ENCODE data around the gene AARSD1.
A peak's percentile ranks its signal among the peaks of the same experiment; 100 is the strongest.
"Not testable (repeated sequence)": the region's sequence is repeated elsewhere in the genome, so short reads cannot be mapped to it uniquely, and the experiment has no call there.

The AARSD1 gene

DNA sequence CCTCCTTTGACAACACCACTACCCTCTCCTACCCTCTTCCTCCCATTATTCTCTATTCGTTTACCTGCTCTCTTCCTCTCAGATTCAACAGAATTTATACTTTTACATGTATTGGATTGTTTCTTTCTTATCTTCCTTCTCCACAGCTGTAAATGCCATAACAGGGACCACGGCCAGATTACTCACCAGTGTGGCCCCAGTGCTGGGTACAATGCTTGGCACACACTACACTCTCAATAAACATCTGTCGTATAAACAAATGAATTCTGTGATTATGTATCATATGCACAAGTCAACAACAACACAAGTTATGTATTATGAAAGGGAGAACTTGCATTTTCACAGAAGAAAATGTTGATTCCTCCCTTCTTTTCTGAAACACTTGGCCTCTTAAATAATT lies 20.0 kb downstream of the AARSD1 start:
- TF ChIP-seq CTCF (IDR thresholded peaks at IDR 0.05; ENCODE audit: unreplicated experiment in 3 of 3): no peak
- H3K27me3 Mint-ChIP-seq (ENCODE audit: low read depth): no peaks in the 10 kb centered on the region
- peaks cover 8% of the 10 kb centered on the region for H3K36me3 Mint-ChIP-seq (ENCODE audit: low read depth)
- no peaks in the 10 kb centered on the region for H3K9me3 Mint-ChIP-seq
- H3K27ac Mint-ChIP-seq: no peak overlapping the region
- no peaks in the 10 kb centered on the region for H3K4me1 Mint-ChIP-seq
- no peak overlapping the region for H3K4me3 Mint-ChIP-seq

DNA sequence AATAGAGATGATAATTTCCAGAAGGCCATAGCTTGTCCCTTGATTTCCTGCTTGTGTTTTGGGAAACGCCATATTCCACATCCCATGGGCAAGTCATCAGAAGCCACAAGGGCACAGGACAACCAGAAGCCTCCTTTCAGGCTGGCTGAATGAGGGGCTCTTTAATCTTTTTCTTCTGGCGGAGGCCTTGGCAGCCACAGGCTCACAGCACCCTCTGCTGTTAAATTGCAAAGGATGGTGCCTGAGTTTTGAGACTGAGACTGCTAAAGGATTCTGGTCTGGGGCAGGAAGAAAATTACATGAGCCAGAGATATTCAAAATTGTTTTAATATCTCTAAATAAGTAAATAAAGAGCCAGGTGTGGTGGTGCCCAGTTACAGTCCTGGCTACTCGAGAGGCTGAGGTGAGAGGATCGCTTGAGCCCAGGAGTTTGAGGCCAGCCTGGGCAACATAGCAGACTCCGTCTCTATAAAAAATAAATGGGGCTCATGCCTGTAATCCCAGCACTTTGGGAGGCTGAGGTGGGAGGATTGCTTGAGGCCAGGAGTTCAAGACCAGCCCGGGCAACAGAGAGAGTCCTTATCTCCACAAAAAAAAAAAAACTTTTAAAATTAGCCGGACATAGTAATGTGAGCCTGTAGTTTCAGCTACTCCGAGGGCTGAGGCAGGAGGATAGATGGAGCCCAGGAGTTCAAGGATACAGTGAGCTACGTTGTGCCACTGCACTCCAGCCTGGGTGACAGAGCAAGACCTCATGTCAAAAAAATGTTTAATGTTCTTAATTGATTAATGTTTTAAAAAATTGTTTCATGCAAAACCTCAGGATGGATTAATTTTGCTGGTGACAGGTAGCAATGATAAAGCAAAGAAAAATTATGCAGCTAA lies 26.3 kb downstream of the AARSD1 start:
- peaks cover 12% of the 10 kb centered on the region for H3K27me3 Mint-ChIP-seq (ENCODE audit: low read depth)
- H3K4me3 Mint-ChIP-seq: no peak overlapping the region
- peak; percentile 69 to 79 (median 75) for TF ChIP-seq CTCF (IDR thresholded peaks at IDR 0.05; ENCODE audit: unreplicated experiment in 3 of 3)
- no peaks in the 10 kb centered on the region for H3K9me3 Mint-ChIP-seq
- H3K4me1 Mint-ChIP-seq: no peaks in the 10 kb centered on the region
- H3K36me3 Mint-ChIP-seq (ENCODE audit: low read depth): no peaks in the 10 kb centered on the region
- no peak overlapping the region for H3K27ac Mint-ChIP-seq

- no peaks in the 10 kb centered on the region for H3K4me1 Mint-ChIP-seq
- no peak for TF ChIP-seq CTCF (IDR thresholded peaks at IDR 0.05; ENCODE audit: unreplicated experiment in 3 of 3)
- no peaks in the 10 kb centered on the region for H3K9me3 Mint-ChIP-seq
- H3K36me3 Mint-ChIP-seq (ENCODE audit: low read depth): no peaks in the 10 kb centered on the region
- H3K27ac Mint-ChIP-seq: no peak overlapping the region
- H3K4me3 Mint-ChIP-seq: no peak overlapping the region
- H3K27me3 Mint-ChIP-seq (ENCODE audit: low read depth): peaks cover 10% of the 10 kb centered on the region
These were observed 34.8 kb downstream of the AARSD1 start for GRCh38 chr17:42929497-42929844.

GRCh38 chr17:42928714-42929496 lies 35.3 kb downstream of the AARSD1 start:
- Mint-ChIP-seq H3K36me3 (ENCODE audit: low read depth) (no peaks in the 10 kb centered on the region), H3K9me3 (no peaks in the 10 kb centered on the region), H3K4me1 (no peaks in the 10 kb centered on the region), H3K4me3 (no peak overlapping the region), H3K27ac (no peak overlapping the region), H3K27me3 (ENCODE audit: low read depth) (peaks cover 8% of the 10 kb centered on the region)
- TF ChIP-seq CTCF (IDR thresholded peaks at IDR 0.05; ENCODE audit: unreplicated experiment in 3 of 3): peak; percentile 53 to 63 (median 59)

GRCh38 chr17:42924891-42925290 lies 39.4 kb downstream of the AARSD1 start:
- no peak for TF ChIP-seq CTCF (IDR thresholded peaks at IDR 0.05; ENCODE audit: unreplicated experiment in 3 of 3)
- Mint-ChIP-seq H3K27ac (no peak overlapping the region), H3K4me3 (no peak overlapping the region), H3K36me3 (ENCODE audit: low read depth) (no peaks in the 10 kb centered on the region), H3K27me3 (ENCODE audit: low read depth) (peaks cover 7% of the 10 kb centered on the region), H3K9me3 (no peaks in the 10 kb centered on the region), H3K4me1 (peaks cover 8% of the 10 kb centered on the region)

DNA sequence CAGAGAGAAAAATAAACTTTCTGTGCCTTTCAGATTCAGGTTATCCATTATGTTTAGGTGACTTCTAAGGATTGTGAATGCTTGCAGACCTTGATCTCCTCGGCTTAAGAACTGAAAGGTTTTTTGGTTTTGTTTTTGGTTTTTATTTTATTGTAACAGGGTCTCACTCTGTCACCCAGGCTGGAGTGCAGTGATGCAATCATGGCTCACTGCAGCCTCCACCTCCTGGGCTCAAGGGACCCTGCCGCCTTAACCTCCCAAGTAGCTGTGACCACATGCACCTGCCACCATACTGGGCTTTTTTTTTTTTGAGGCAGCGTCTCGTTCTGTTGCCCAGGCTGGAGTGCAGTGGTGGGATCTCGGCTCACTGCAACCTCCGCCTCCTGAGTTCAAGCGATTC lies 40.8 kb downstream of the AARSD1 start:
- H3K9me3 Mint-ChIP-seq; H3K36me3 Mint-ChIP-seq (ENCODE audit: low read depth); H3K27ac Mint-ChIP-seq; H3K27me3 Mint-ChIP-seq (ENCODE audit: low read depth); H3K4me3 Mint-ChIP-seq: not testable (repeated sequence)
- H3K4me1 Mint-ChIP-seq: peaks cover 18% of the 10 kb centered on the region

Measured in nephron (organoid).